Melanocyte of skin (primary cell): ENCODE measurements around the gene PCMTD2. TPM values are rescaled to one million over a fixed set of nuclear protein-coding genes. Genes with fewer than 3 reads are reported as not detected.

Source experiments
- small RNA-seq, 2 donors: library from RNA; depleted of rRNA; stranded (forward); fragments of <200 nt; gene quantifications; one replicate each; pipeline ENCODE3, GENCODE V24; 2012
- total RNA-seq, 2 donors: library from RNA; depleted of rRNA; stranded (reverse); fragments of >200 nt; gene quantifications; 2 replicates each; pipeline ENCODE4 v1.2.3, GENCODE V29; 2012

The PCMTD2 gene
- total RNA-seq = 10 to 100 TPM; 21.6 to 32.0 TPM

GRCh38 chr20:64255361-64256281, at the start of gene PCMTD2:
TSS of gene PCMTD2 (plus strand) at chr20:64255748. CDS start at chr20:64259966, 4,218 bp downstream.

Small RNAs within 50 kb of the gene (small RNA-seq; reads per million reads assigned to genes)
- gene AL137028.2 = 0 reads per million in 2 donors

Other genes with a start within 250 kb of the PCMTD2 start
- 1 to 10 TPM in 1 of 2 donors, under 1 TPM in 1; 1.00 to 1.4 TPM for gene C20orf204, start 219.6 kb upstream of the PCMTD2 start, total RNA-seq
- gene SOX18, start 206.1 kb upstream of the PCMTD2 start, total RNA-seq = under 1 TPM; 0.33 to 0.34 TPM
- 10 to 100 TPM in 1 of 2 donors, 1 to 10 TPM in 1; 8.0 to 13.1 TPM for gene TCEA2, start 192.6 kb upstream of the PCMTD2 start, total RNA-seq
- 10 to 100 TPM in 1 of 2 donors, 1 to 10 TPM in 1; 8.3 to 17.3 TPM for gene RGS19, start 176.2 kb upstream of the PCMTD2 start, total RNA-seq
- under 1 TPM; 0.34 to 0.67 TPM for gene OPRL1, start 175.7 kb upstream of the PCMTD2 start, total RNA-seq
- gene LKAAEAR1, start 171.3 kb upstream of the PCMTD2 start, total RNA-seq = not detected
- not detected for gene NPBWR2, start 148.2 kb upstream of the PCMTD2 start, total RNA-seq
- under 1 TPM in 1 of 2 donors, not detected in 1; under 0.01 TPM for gene MYT1, start 91.3 kb upstream of the PCMTD2 start, total RNA-seq